GM12891 (cell line): Measurements from ENCODE around the gene GNAT1.

Experiments used
- PAX5 ChIP-seq: IDR thresholded peaks from 2 replicates; pipeline ENCODE4 v1.6.1; 2011; ENCODE audit warnings: low read length, moderate library complexity, mild to moderate bottlenecking; ENCODE audit not compliant: insufficient read depth, severe bottlenecking
- POLR2A ChIP-seq: IDR thresholded peaks from 2 replicates; pipeline ENCODE4 v1.6.1; 2011; ENCODE audit warnings: low read depth, low read length, control low read depth
- POLR2AphosphoS5 ChIP-seq: IDR thresholded peaks from 2 replicates; pipeline ENCODE4 v1.6.1; 2011; ENCODE audit warnings: low read depth, low read length, control low read depth
- POU2F2 ChIP-seq: IDR thresholded peaks from 2 replicates; pipeline ENCODE4 v1.6.1; 2011; ENCODE audit warnings: low read depth, mild to moderate bottlenecking, control low read depth, low read length, moderate library complexity
- SPI1 ChIP-seq: IDR thresholded peaks from 2 replicates; pipeline ENCODE4 v1.6.1; 2011; ENCODE audit warnings: low read depth, low read length, control low read depth
- TAF1 ChIP-seq: IDR thresholded peaks from 2 replicates; pipeline ENCODE4 v1.6.1; 2011; ENCODE audit warnings: low read depth, low read length, control low read depth

- TF ChIP-seq POLR2AphosphoS5 (no peak), SPI1 (no peak), PAX5 (no peak), POLR2A (no peak), POU2F2 (no peak), TAF1 (no peak)
These were observed 30.2 kb downstream of the GNAT1 start for GRCh38 chr3:50221411-50222168.
